K562 (cell line): ENCODE measurements around the gene FBL. TPM values are rescaled to one million over a fixed set of nuclear protein-coding genes. Genes with fewer than 3 reads are reported as not detected.

ENCODE experiments used
- CHD1 ChIP-seq: fragments of 200-600 bp; sonication (generic); IDR thresholded peaks from one replicate; pipeline ENCODE4 v1.6.1; 2012; ENCODE audit warnings: mild to moderate bottlenecking, moderate library complexity, low read length, inconsistent platforms
- HDAC3 ChIP-seq: fragments of 450-650 bp; IDR thresholded peaks from 2 replicates; pipeline ENCODE4 v1.6.1; 2018; ENCODE audit warnings: borderline replicate concordance, mild to moderate bottlenecking, moderate library complexity; ENCODE audit not compliant: partially characterized antibody
- HMG20B ChIP-seq: fragments of 250-450 bp; sonication (Bioruptor Pico); IDR thresholded peaks from 2 replicates; pipeline ENCODE4 v1.5.0; 2021; ENCODE audit warnings: mild to moderate bottlenecking
- JUND ChIP-seq, 2 experiments: IDR thresholded peaks; 2 replicates in 1 of 2; 3 replicates in 1 of 2; pipeline ENCODE4 v1.6.1; 2011; ENCODE audit warnings: borderline replicate concordance in 2 of 2, low read depth in 2 of 2, low read length in 2 of 2, improper control_type of control experiment in 1 of 2, missing biosample characterization in 1 of 2, missing genetic modification characterization in 1 of 2, missing genetic modification reagents in 1 of 2
- LEF1 ChIP-seq: fragments of 450-650 bp; IDR thresholded peaks from 2 replicates; pipeline ENCODE4 v1.6.1; 2016; ENCODE audit warnings: mild to moderate bottlenecking
- MAFF ChIP-seq: IDR thresholded peaks from 2 replicates; pipeline ENCODE4 v1.6.1; 2012; ENCODE audit warnings: low read length, improper control_type of control experiment
- PRMT5 ChIP-seq: sonication (generic); formaldehyde crosslinking; IDR thresholded peaks from 2 replicates; pipeline ENCODE4 v1.5.0; 2020; ENCODE audit warnings: missing genetic modification reagents
- RBFOX2 ChIP-seq: fragments of 200-400 bp; formaldehyde crosslinking; IDR thresholded peaks from 2 replicates; pipeline ENCODE4 v1.6.1; 2017; ENCODE audit warnings: low read depth, mild to moderate bottlenecking, low read length, moderate library complexity
- polyA plus RNA-seq, 8 experiments: library from polyadenylated mRNA; depleted of rRNA in 4 of 8; stranded (reverse) in 5 of 8; unstranded in 3 of 8; fragments of >200 nt; fragmentation: Nextera tagmentation in 2 of 8; fragmentation: Illumina TruSeq in 1 of 8; extraction: Ambion mirVana in 2 of 8; extraction: Trizol in 1 of 8; gene quantifications; 2 replicates each; pipeline versions ENCODE4 v1.2.1 to v1.2.3, GENCODE V29; 2011 to 2014; ENCODE audit warnings: inconsistent platforms in 1 of 8, missing spikeins in 1 of 8
- total RNA-seq, 7 experiments: library from RNA; depleted of rRNA in 6 of 7; stranded (reverse); fragments of >200 nt in 6 of 7; fragmentation: Illumina TruSeq in 2 of 7; extraction: Trizol in 2 of 7; gene quantifications; 2 replicates each; pipeline versions ENCODE4 v1.2.1 to v1.2.3, GENCODE V29; 2011 to 2021; ENCODE audit warnings: low replicate concordance in 1 of 7
- TF ChIP-seq, protein P1 (sequence below): sonication (generic); formaldehyde crosslinking; IDR thresholded peaks from 2 replicates; pipeline ENCODE4 v1.8.1; 2023; ENCODE audit warnings: mild to moderate bottlenecking, missing genetic modification reagents, moderate library complexity
- TF ChIP-seq, protein P2 (sequence below), 2 experiments: IDR thresholded peaks; 2 replicates each; pipeline ENCODE4 v1.6.1; 2011; ENCODE audit warnings: borderline replicate concordance in 1 of 2, control low read depth in 1 of 2, low read depth in 1 of 2, low read length in 1 of 2, mild to moderate bottlenecking in 1 of 2, mixed read lengths in 1 of 2, moderate library complexity in 1 of 2; ENCODE audit not compliant: insufficient read depth in 1 of 2, insufficient read length in 1 of 2, poor library complexity in 1 of 2, severe bottlenecking in 1 of 2; ENCODE audit errors: extremely low read depth in 1 of 2
- TF ChIP-seq, protein P3 (sequence below): sonication (generic); formaldehyde crosslinking; IDR thresholded peaks from 2 replicates; pipeline ENCODE4 v1.8.1; 2023; ENCODE audit warnings: mild to moderate bottlenecking, missing genetic modification reagents
- TF ChIP-seq, protein P4 (sequence below), 2 experiments: IDR thresholded peaks in 1 of 2; conservative IDR thresholded peaks in 1 of 2; 2 replicates each; pipeline ENCODE4 v1.6.1; 2016; ENCODE audit warnings: low read depth in 2 of 2, mild to moderate bottlenecking in 1 of 2, missing compliant biosample characterization in 1 of 2, missing genetic modification characterization in 1 of 2, moderate library complexity in 1 of 2
- TF ChIP-seq, protein P5 (sequence below): fragments of 150-350 bp; conservative IDR thresholded peaks from 2 replicates; pipeline ENCODE4 v1.6.1; 2014; ENCODE audit warnings: low read length

Gene FBL
- total and polyA plus RNA-seq, 9 of the 15 experiments (the other 6 are each of a cell fraction or from before 2014, with no cell fraction given): 201 to 1,696 (median 696) TPM

DNA sequence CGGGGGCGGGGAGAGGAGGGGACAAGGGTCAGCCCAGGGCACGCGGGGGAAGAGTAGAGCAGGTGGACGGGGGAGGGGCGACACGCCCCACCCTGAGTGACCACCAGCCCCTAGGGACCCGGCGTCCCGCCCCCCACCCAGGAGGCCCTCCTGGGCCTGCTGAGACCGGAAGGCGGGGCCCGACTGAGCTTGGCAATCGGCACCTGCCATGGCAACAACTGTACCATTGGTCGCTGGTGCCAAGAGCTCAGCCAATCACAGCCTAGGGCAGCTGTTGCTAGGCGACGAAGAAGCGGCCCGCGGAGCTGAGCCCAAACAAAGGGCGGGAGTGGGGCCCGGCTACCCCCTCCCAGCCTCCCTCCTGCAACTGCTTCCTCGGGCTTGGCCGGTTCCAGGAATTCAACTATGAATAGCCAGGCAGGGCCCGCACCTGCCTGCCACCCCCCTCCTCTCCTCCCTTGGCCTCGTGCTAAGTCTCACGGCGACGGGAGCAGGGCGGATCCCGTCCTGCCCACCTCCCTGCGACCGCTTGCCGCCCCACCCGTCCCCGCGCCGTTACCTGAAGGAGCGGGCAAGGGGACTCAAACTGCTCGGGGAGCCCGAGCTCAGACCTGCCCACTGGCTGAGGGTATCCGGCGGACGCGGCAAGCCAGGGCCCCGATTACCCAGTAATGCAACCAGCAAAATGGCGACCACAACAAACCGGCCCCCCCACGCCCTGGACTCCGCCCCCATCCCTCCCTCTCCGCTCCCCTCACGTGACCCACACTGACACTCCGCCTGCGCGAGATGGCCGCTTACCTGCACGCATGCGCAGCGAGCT, 12.5 kb downstream of the FBL start, which contains the start of gene DYRK1B (continued):
- TF ChIP-seq, protein P1, sequence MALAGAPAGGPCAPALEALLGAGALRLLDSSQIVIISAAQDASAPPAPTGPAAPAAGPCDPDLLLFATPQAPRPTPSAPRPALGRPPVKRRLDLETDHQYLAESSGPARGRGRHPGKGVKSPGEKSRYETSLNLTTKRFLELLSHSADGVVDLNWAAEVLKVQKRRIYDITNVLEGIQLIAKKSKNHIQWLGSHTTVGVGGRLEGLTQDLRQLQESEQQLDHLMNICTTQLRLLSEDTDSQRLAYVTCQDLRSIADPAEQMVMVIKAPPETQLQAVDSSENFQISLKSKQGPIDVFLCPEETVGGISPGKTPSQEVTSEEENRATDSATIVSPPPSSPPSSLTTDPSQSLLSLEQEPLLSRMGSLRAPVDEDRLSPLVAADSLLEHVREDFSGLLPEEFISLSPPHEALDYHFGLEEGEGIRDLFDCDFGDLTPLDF (CRISPR knock-in tag): peak; percentile 63
- TF ChIP-seq, protein P2, sequence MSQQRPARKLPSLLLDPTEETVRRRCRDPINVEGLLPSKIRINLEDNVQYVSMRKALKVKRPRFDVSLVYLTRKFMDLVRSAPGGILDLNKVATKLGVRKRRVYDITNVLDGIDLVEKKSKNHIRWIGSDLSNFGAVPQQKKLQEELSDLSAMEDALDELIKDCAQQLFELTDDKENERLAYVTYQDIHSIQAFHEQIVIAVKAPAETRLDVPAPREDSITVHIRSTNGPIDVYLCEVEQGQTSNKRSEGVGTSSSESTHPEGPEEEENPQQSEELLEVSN (IDR thresholded peaks at IDR 0.05; ENCODE audit: borderline replicate concordance in 1 of 2, extremely low read depth in 1 of 2, insufficient read depth in 1 of 2, insufficient read length in 1 of 2, low read depth in 1 of 2, low read length in 1 of 2, poor library complexity in 1 of 2, severe bottlenecking in 1 of 2): peak; percentile 54 to 77
- TF ChIP-seq MAFF (no peak), PRMT5 (no peak), HMG20B (CRISPR knock-in tag) (no peak), HDAC3 (no peak), LEF1 (peak; percentile 33; the same call in 1 of the 2 replicates), JUND (IDR thresholded peaks at IDR 0.05; ENCODE audit: borderline replicate concordance, low read depth, low read length) (no peak), JUND (tag; IDR thresholded peaks at IDR 0.05; ENCODE audit: borderline replicate concordance, low read depth, low read length) (no peak; the same call in 2 of the 3 replicates), CHD1 (no peak), RBFOX2 (peak; percentile 86)
- TF ChIP-seq, protein P3, sequence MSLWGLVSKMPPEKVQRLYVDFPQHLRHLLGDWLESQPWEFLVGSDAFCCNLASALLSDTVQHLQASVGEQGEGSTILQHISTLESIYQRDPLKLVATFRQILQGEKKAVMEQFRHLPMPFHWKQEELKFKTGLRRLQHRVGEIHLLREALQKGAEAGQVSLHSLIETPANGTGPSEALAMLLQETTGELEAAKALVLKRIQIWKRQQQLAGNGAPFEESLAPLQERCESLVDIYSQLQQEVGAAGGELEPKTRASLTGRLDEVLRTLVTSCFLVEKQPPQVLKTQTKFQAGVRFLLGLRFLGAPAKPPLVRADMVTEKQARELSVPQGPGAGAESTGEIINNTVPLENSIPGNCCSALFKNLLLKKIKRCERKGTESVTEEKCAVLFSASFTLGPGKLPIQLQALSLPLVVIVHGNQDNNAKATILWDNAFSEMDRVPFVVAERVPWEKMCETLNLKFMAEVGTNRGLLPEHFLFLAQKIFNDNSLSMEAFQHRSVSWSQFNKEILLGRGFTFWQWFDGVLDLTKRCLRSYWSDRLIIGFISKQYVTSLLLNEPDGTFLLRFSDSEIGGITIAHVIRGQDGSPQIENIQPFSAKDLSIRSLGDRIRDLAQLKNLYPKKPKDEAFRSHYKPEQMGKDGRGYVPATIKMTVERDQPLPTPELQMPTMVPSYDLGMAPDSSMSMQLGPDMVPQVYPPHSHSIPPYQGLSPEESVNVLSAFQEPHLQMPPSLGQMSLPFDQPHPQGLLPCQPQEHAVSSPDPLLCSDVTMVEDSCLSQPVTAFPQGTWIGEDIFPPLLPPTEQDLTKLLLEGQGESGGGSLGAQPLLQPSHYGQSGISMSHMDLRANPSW (CRISPR knock-in tag): no peak; the same call in 1 of the 2 replicates
- TF ChIP-seq, protein P4, sequence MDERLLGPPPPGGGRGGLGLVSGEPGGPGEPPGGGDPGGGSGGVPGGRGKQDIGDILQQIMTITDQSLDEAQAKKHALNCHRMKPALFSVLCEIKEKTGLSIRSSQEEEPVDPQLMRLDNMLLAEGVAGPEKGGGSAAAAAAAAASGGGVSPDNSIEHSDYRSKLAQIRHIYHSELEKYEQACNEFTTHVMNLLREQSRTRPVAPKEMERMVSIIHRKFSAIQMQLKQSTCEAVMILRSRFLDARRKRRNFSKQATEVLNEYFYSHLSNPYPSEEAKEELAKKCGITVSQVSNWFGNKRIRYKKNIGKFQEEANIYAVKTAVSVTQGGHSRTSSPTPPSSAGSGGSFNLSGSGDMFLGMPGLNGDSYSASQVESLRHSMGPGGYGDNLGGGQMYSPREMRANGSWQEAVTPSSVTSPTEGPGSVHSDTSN (CRISPR knock-in tag; IDR thresholded peaks at IDR 0.05; ENCODE audit: low read depth): no peak
- TF ChIP-seq, protein P4 (tag; conservative IDR thresholded peaks at IDR 0.05; ENCODE audit: low read depth): no peak
- TF ChIP-seq, protein P5, sequence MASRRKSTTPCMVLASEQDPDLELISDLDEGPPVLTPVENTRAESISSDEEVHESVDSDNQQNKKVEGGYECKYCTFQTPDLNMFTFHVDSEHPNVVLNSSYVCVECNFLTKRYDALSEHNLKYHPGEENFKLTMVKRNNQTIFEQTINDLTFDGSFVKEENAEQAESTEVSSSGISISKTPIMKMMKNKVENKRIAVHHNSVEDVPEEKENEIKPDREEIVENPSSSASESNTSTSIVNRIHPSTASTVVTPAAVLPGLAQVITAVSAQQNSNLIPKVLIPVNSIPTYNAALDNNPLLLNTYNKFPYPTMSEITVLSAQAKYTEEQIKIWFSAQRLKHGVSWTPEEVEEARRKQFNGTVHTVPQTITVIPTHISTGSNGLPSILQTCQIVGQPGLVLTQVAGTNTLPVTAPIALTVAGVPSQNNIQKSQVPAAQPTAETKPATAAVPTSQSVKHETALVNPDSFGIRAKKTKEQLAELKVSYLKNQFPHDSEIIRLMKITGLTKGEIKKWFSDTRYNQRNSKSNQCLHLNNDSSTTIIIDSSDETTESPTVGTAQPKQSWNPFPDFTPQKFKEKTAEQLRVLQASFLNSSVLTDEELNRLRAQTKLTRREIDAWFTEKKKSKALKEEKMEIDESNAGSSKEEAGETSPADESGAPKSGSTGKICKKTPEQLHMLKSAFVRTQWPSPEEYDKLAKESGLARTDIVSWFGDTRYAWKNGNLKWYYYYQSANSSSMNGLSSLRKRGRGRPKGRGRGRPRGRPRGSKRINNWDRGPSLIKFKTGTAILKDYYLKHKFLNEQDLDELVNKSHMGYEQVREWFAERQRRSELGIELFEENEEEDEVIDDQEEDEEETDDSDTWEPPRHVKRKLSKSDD: no peak
